ENCODE results near the gene PAK4. TPM values are rescaled to one million over a fixed set of nuclear protein-coding genes. Genes with fewer than 3 reads are reported as not detected.

The PAK4 gene
- total and polyA plus RNA-seq, 9 of the 15 experiments (the other 6 are each of a cell fraction or from before 2014, with no cell fraction given): 0.21 to 33.5 (median 5.8) TPM

GRCh38 chr19:39138221-39139211, 12.9 kb downstream of the PAK4 start:
- no peak for FAIRE-seq
- no peak for DNase-seq (ENCODE audit: extremely low read depth in 1 of 4, low spot score in 3 of 4)
- Histone ChIP-seq H3K79me2 (ENCODE audit: control insufficient read depth, insufficient read depth, low read length) (peaks cover 83% of the 10 kb centered on the region), H3K4me2 (ENCODE audit: insufficient read depth, low read length) (no peak overlapping the region), H3K36me3 (ENCODE audit: control insufficient read depth, insufficient read depth, low read length) (0 out of 3 replicates have a peak, but pooled peaks cover 2% of the 10 kb centered on the region), H4K20me1 (replicated peaks; ENCODE audit: control insufficient read depth, insufficient read depth, low read length) (peaks cover 43% of the 10 kb centered on the region), H3K9me3 (replicated peaks; ENCODE audit: control insufficient read depth, insufficient read depth, low read depth, low read length) (no peaks in the 10 kb centered on the region), H3K9ac (ENCODE audit: insufficient read depth in 1 of 2, low read depth in 2 of 2, low read length in 2 of 2) (peak overlapping the region in 1 of 2 experiments; percentile 83; a peak in 1 of 4 replicates), H3K4me3 (no peak overlapping the region), H3K4me1 (replicated peaks in 1 of 2; ENCODE audit: control insufficient read depth in 2 of 2, insufficient read depth in 2 of 2, low read length in 2 of 2) (peaks cover 29 to 53% of the 10 kb centered on the region in 2 experiments), H3K27ac (ENCODE audit: extremely low read depth, low read depth, low read length) (no peak overlapping the region), H3K27me3 (ENCODE audit: control insufficient read depth in 2 of 2, insufficient read depth in 2 of 2, low read length in 2 of 2) (no peaks in the 10 kb centered on the region), H2AFZ (ENCODE audit: low read depth, low read length) (no peak overlapping the region), H3K9me1 (ENCODE audit: control insufficient read depth, insufficient read depth, low read length) (peaks cover 11% of the 10 kb centered on the region)
- ATAC-seq: no peak
- CTCF ChIA-PET (ENCODE audit: low intra/inter-chr PET ratio): no interaction called here
- intact Hi-C loops (cut with micrococcal nuclease): no loop called here
- no TSS peak for BruUV-seq (replicated peaks)
- in situ Hi-C loops (cut with MboI): no loop called here
- TF ChIP-seq C11orf30 (IDR thresholded peaks at IDR 0.05; ENCODE audit: low read depth) (no peak), ARNT (IDR thresholded peaks at IDR 0.05) (no peak), EP300 (IDR thresholded peaks at IDR 0.05; ENCODE audit: low read length) (no peak), CHD1 (IDR thresholded peaks at IDR 0.05; ENCODE audit: low read length) (no peak)
- TF ChIP-seq, protein P1, sequence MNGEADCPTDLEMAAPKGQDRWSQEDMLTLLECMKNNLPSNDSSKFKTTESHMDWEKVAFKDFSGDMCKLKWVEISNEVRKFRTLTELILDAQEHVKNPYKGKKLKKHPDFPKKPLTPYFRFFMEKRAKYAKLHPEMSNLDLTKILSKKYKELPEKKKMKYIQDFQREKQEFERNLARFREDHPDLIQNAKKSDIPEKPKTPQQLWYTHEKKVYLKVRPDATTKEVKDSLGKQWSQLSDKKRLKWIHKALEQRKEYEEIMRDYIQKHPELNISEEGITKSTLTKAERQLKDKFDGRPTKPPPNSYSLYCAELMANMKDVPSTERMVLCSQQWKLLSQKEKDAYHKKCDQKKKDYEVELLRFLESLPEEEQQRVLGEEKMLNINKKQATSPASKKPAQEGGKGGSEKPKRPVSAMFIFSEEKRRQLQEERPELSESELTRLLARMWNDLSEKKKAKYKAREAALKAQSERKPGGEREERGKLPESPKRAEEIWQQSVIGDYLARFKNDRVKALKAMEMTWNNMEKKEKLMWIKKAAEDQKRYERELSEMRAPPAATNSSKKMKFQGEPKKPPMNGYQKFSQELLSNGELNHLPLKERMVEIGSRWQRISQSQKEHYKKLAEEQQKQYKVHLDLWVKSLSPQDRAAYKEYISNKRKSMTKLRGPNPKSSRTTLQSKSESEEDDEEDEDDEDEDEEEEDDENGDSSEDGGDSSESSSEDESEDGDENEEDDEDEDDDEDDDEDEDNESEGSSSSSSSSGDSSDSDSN (IDR thresholded peaks at IDR 0.05; ENCODE audit: borderline replicate concordance in 1 of 2, low read depth in 2 of 2, low read length in 2 of 2): no peak
- POLR2A ChIA-PET: interaction anchor here (0.5 to 1.3 kb wide), 3 partner anchors 10 to 380 kb away, joined by 3 to 5 read pairs (median 4); no protein-coding TSS in a partner anchor
- 89% methylated on average over 18 of the region's 20 CpGs for WGBS (ENCODE audit: insufficient coverage, low coverage, missing lambda C conversion rate)
